Neural cell (in vitro differentiated cells): ENCODE measurements around the gene GLRX5. TPM values are rescaled to one million over a fixed set of nuclear protein-coding genes. Genes with fewer than 3 reads are reported as not detected.

Experiments
- H2AFZ ChIP-seq: fragments of 200-600, 300-800 bp; sonication (generic), shearing (Covaris generic); 2 replicates; pipeline ENCODE4 v1.6.0; 2014; ENCODE audit warnings: low read depth, mild to moderate bottlenecking, antibody characterized with exemption, low read length, moderate library complexity
- H3F3A ChIP-seq: fragments of 200-600 bp; shearing (Covaris generic); 2 replicates; pipeline ENCODE4 v1.6.1; 2016; ENCODE audit warnings: mild to moderate bottlenecking, moderate library complexity, mixed read lengths, antibody characterized with exemption, low read length; ENCODE audit not compliant: insufficient read depth, poor library complexity, severe bottlenecking
- H3K27ac ChIP-seq: fragments of 200-600, 300-800 bp; sonication (generic), shearing (Covaris generic); 2 replicates; pipeline ENCODE4 v1.5.1; 2014; ENCODE audit warnings: mild to moderate bottlenecking, low read length, moderate library complexity
- H3K27me3 ChIP-seq: fragments of 300-800, 200-600 bp; sonication (generic), shearing (Covaris generic); 2 replicates; pipeline ENCODE4 v1.6.0; 2014; ENCODE audit warnings: mild to moderate bottlenecking, low read depth, low read length, moderate library complexity; ENCODE audit not compliant: insufficient read depth
- H3K36me3 ChIP-seq: fragments of 300-800, 200-600 bp; sonication (generic), shearing (Covaris generic); 2 replicates; pipeline ENCODE4 v1.5.1; 2014; ENCODE audit warnings: mild to moderate bottlenecking, antibody characterized with exemption, low read length, moderate library complexity; ENCODE audit not compliant: insufficient read depth
- H3K4me2 ChIP-seq: fragments of 300-800, 200-600 bp; sonication (generic), shearing (Covaris generic); 2 replicates; pipeline ENCODE4 v1.6.0; 2014; ENCODE audit warnings: mild to moderate bottlenecking, low read length
- H3K4me3 ChIP-seq: fragments of 300-800, 200-600 bp; sonication (generic), shearing (Covaris generic); 2 replicates; pipeline ENCODE4 v1.5.1; 2014; ENCODE audit warnings: mild to moderate bottlenecking, low read length, moderate library complexity
- H3K79me2 ChIP-seq: fragments of 200-600 bp; shearing (Covaris generic); replicated peaks from 2 replicates; pipeline ENCODE4 v1.6.0; 2014; ENCODE audit warnings: mild to moderate bottlenecking, low read length, moderate library complexity; ENCODE audit not compliant: insufficient read depth
- H3K9ac ChIP-seq: fragments of 300-800, 200-600 bp; sonication (generic), shearing (Covaris generic); 2 replicates; pipeline ENCODE4 v1.6.1; 2016; ENCODE audit warnings: mild to moderate bottlenecking, low read length, mixed read lengths
- H3K9me2 ChIP-seq: fragments of 200-600 bp; shearing (Covaris generic); 2 replicates; pipeline ENCODE4 v1.6.1; 2016; ENCODE audit warnings: mild to moderate bottlenecking, low read length, mixed read lengths; ENCODE audit not compliant: insufficient read depth
- H3K9me3 ChIP-seq: fragments of 200-600, 300-800 bp; sonication (generic), shearing (Covaris generic); 2 replicates; pipeline ENCODE4 v1.6.1; 2016; ENCODE audit warnings: mild to moderate bottlenecking, mixed run types, low read length, moderate library complexity, mixed read lengths
- H4K20me1 ChIP-seq: fragments of 200-600 bp; shearing (Covaris generic); 2 replicates; pipeline ENCODE4 v1.6.1; 2016; ENCODE audit warnings: mild to moderate bottlenecking, mixed run types; ENCODE audit not compliant: insufficient read depth
- CTCF ChIP-seq: fragments of 450-650 bp; IDR thresholded peaks from 2 replicates; pipeline ENCODE4 v1.5.1; 2014; ENCODE audit warnings: antibody characterized with exemption, mild to moderate bottlenecking, moderate library complexity; ENCODE audit not compliant: poor library complexity, severe bottlenecking
- EP300 ChIP-seq: fragments of 450-650 bp; conservative IDR thresholded peaks from 2 replicates; pipeline ENCODE4 v1.6.1; 2014; ENCODE audit warnings: antibody characterized with exemption, mild to moderate bottlenecking, moderate library complexity; ENCODE audit not compliant: poor library complexity, severe bottlenecking
- EZH2 ChIP-seq: fragments of 200-600, 300-800 bp; shearing (Covaris generic), sonication (generic); IDR thresholded peaks from 2 replicates; pipeline ENCODE4 v1.6.1; 2014; ENCODE audit warnings: antibody characterized with exemption, low read length, borderline replicate concordance, mild to moderate bottlenecking; ENCODE audit not compliant: insufficient read depth, poor library complexity, severe bottlenecking
- MXI1 ChIP-seq: fragments of 450-650 bp; conservative IDR thresholded peaks from 2 replicates; pipeline ENCODE4 v1.6.1; 2014; ENCODE audit warnings: antibody characterized with exemption, mild to moderate bottlenecking; ENCODE audit not compliant: poor library complexity, severe bottlenecking
- POLR2AphosphoS5 ChIP-seq: IDR thresholded peaks from 2 replicates; pipeline ENCODE4 v1.6.1; 2012
- RAD21 ChIP-seq: fragments of 450-650 bp; conservative IDR thresholded peaks from 2 replicates; pipeline ENCODE4 v1.6.1; 2014; ENCODE audit warnings: antibody characterized with exemption, mild to moderate bottlenecking, moderate library complexity
- REST ChIP-seq: IDR thresholded peaks from 2 replicates; pipeline ENCODE4 v1.6.1; 2012; ENCODE audit warnings: borderline replicate concordance
- SMC3 ChIP-seq: fragments of 450-650 bp; conservative IDR thresholded peaks from 2 replicates; pipeline ENCODE4 v1.6.1; 2014; ENCODE audit warnings: antibody characterized with exemption, mild to moderate bottlenecking, moderate library complexity; ENCODE audit not compliant: poor library complexity
- TAF1 ChIP-seq: IDR thresholded peaks from 2 replicates; pipeline ENCODE4 v1.6.1; 2012; ENCODE audit warnings: low read depth
- polyA plus RNA-seq: library from polyadenylated mRNA; depleted of rRNA; stranded (reverse); fragments of >200 nt; gene quantifications from 2 replicates; pipeline ENCODE4 v1.2.3, GENCODE V29; 2014

Gene GLRX5
- polyA plus RNA-seq, 1 donor from 2014 or later = 81.0 TPM

GRCh38 chr14:95564060-95564459, 29.2 kb downstream of the GLRX5 start (continued):
- TF ChIP-seq REST = no peak
- TF ChIP-seq TAF1 = no peak

- no peaks in the 10 kb centered on the region for H3K36me3 ChIP-seq
- H3K27me3 ChIP-seq = no peaks in the 10 kb centered on the region
- no peak overlapping the region for H3K27ac ChIP-seq
- TF ChIP-seq RAD21 = no peak
- TF ChIP-seq MXI1 = no peak
- H3K9ac ChIP-seq = no peak overlapping the region
- no peaks in the 10 kb centered on the region for H4K20me1 ChIP-seq
- H3K4me3 ChIP-seq = no peak overlapping the region
- H3F3A ChIP-seq = no peaks in the 10 kb centered on the region
- H2AFZ ChIP-seq = no peak overlapping the region
- H3K9me3 ChIP-seq = no peaks in the 10 kb centered on the region
- no peaks in the 10 kb centered on the region for H3K79me2 ChIP-seq
- H3K4me2 ChIP-seq = no peak overlapping the region
- no peaks in the 10 kb centered on the region for H3K9me2 ChIP-seq
Measured at GRCh38 chr14:95569440-95569839, 34.6 kb downstream of the GLRX5 start.

GRCh38 chr14:95573313-95573712, 38.5 kb downstream of the GLRX5 start:
- TF ChIP-seq TAF1 = no peak
- Histone ChIP-seq H3K27ac (no peak overlapping the region), H3K9me2 (no peaks in the 10 kb centered on the region), H3K36me3 (no peaks in the 10 kb centered on the region), H3F3A (no peaks in the 10 kb centered on the region), H3K9ac (no peak overlapping the region), H3K9me3 (no peaks in the 10 kb centered on the region), H4K20me1 (no peaks in the 10 kb centered on the region), H3K79me2 (no peaks in the 10 kb centered on the region), H2AFZ (no peak overlapping the region), H3K4me3 (no peak overlapping the region), H3K27me3 (no peaks in the 10 kb centered on the region), H3K4me2 (no peak overlapping the region)

- H3F3A ChIP-seq = no peaks in the 10 kb centered on the region
- no peaks in the 10 kb centered on the region for H3K36me3 ChIP-seq
- no peak overlapping the region for H3K9ac ChIP-seq
- no peak overlapping the region for H3K4me3 ChIP-seq
- no peak for TF ChIP-seq REST
- TF ChIP-seq EZH2 = no peak
- no peak for TF ChIP-seq RAD21
- no peak for TF ChIP-seq EP300
- no peak for TF ChIP-seq TAF1
- TF ChIP-seq CTCF = no peak
- TF ChIP-seq MXI1 = no peak
- TF ChIP-seq POLR2AphosphoS5 = no peak
- TF ChIP-seq SMC3 = no peak
- H3K4me2 ChIP-seq = no peak overlapping the region
- H3K27me3 ChIP-seq = no peaks in the 10 kb centered on the region
- H3K9me2 ChIP-seq = no peaks in the 10 kb centered on the region
- no peaks in the 10 kb centered on the region for H3K9me3 ChIP-seq
- no peaks in the 10 kb centered on the region for H4K20me1 ChIP-seq
- no peak overlapping the region for H2AFZ ChIP-seq
- no peak overlapping the region for H3K27ac ChIP-seq
- no peaks in the 10 kb centered on the region for H3K79me2 ChIP-seq
Measured at GRCh38 chr14:95575840-95576473, 41.1 kb downstream of the GLRX5 start.
